IMR-90 (cell line): Measurements from ENCODE around the gene BTD. TPM values are rescaled to one million over a fixed set of nuclear protein-coding genes. Genes with fewer than 3 reads are reported as not detected.

Experiments
- ATAC-seq: fragments of 200-7000 bp; cut with Tn5 transposase; 2 replicates; pipeline ENCODE4 v1.9.1; 2020; ENCODE audit warnings: low read depth, mild to moderate bottlenecking, moderate library complexity
- BruUV-seq: library from RNA; stranded (reverse); fragments of 400-500 nt; replicated peaks from 2 replicates; lab custom pipeline; 2021; lab: Mats Ljungman, UMichigan
- CTCF ChIA-PET: fragments of 300-600 bp; formaldehyde crosslinking; extraction: SDS; loops from one replicate; lab custom pipeline; 2021; ENCODE audit warnings: antibody characterized with exemption; lab: Yijun Ruan, JAX
- POLR2A ChIA-PET: fragments of 300-600 bp; sonication (Branson Sonifier 250); formaldehyde crosslinking; loops from one replicate; lab custom pipeline; 2022; ENCODE audit warnings: antibody characterized with exemption; ENCODE audit not compliant: unreplicated experiment; lab: Charles Lee
- DNase-seq: peaks from one replicate; pipeline ENCODE4 v3.0.0; 2013
- H2AFZ ChIP-seq: replicated peaks from 2 replicates; pipeline ENCODE3; 2013; ENCODE audit warnings: low read length, mild to moderate bottlenecking; ENCODE audit not compliant: poor library complexity
- H2AK5ac ChIP-seq: 2 replicates; pipeline ENCODE4 v1.6.1; 2013; ENCODE audit warnings: low read depth, low read length, inconsistent platforms
- H2AK9ac ChIP-seq: replicated peaks from 2 replicates; pipeline ENCODE3; 2013; ENCODE audit warnings: mild to moderate bottlenecking, low read depth, low read length, moderate library complexity; ENCODE audit not compliant: poor library complexity
- H2BK120ac ChIP-seq: 2 replicates; pipeline ENCODE4 v1.6.1; 2013; ENCODE audit warnings: low read depth, low read length, inconsistent platforms
- H2BK15ac ChIP-seq: 3 replicates; pipeline ENCODE4 v1.6.1; 2013; ENCODE audit warnings: low read depth, low read length, inconsistent platforms
- H2BK20ac ChIP-seq: 2 replicates; pipeline ENCODE4 v1.6.1; 2013; ENCODE audit warnings: low read depth, mild to moderate bottlenecking, inconsistent platforms, low read length, moderate library complexity
- H2BK5ac ChIP-seq: 2 replicates; pipeline ENCODE4 v1.6.1; 2013; ENCODE audit warnings: mild to moderate bottlenecking, low read depth, low read length, inconsistent platforms; ENCODE audit not compliant: poor library complexity, severe bottlenecking
- H3K14ac ChIP-seq: replicated peaks from 2 replicates; pipeline ENCODE4 v1.6.1; 2013; ENCODE audit warnings: low read depth, low read length, inconsistent platforms
- H3K18ac ChIP-seq: 2 replicates; pipeline ENCODE4 v1.6.1; 2013; ENCODE audit warnings: low read depth, low read length, control low read depth
- H3K23ac ChIP-seq: 2 replicates; pipeline ENCODE4 v1.6.1; 2013; ENCODE audit warnings: low read depth, low read length, inconsistent platforms
- H3K27ac ChIP-seq: 2 replicates; pipeline ENCODE4 v1.5.1; 2013; ENCODE audit warnings: mild to moderate bottlenecking, control low read depth, low read length; ENCODE audit not compliant: insufficient read depth
- H3K27me3 ChIP-seq: 2 replicates; pipeline ENCODE4 v1.6.1; 2013; ENCODE audit warnings: low read length; ENCODE audit not compliant: control insufficient read depth, insufficient read depth
- H3K36me3 ChIP-seq: 2 replicates; pipeline ENCODE4 v1.6.1; 2013; ENCODE audit warnings: low read length, mixed read lengths; ENCODE audit not compliant: control insufficient read depth, insufficient read depth
- H3K4ac ChIP-seq: 2 replicates; pipeline ENCODE4 v1.6.1; 2013; ENCODE audit warnings: low read depth, low read length, inconsistent platforms
- H3K4me1 ChIP-seq: 2 replicates; pipeline ENCODE4 v1.6.1; 2013; ENCODE audit warnings: low read length, mixed read lengths; ENCODE audit not compliant: control insufficient read depth, insufficient read depth
- H3K4me2 ChIP-seq: 2 replicates; pipeline ENCODE4 v1.6.1; 2013; ENCODE audit warnings: low read depth, mild to moderate bottlenecking, control low read depth, low read length, moderate library complexity
- H3K4me3 ChIP-seq: 2 replicates; pipeline ENCODE4 v1.5.1; 2013; ENCODE audit warnings: low read depth, mild to moderate bottlenecking, control low read depth, low read length, moderate library complexity; ENCODE audit not compliant: insufficient read depth
- H3K56ac ChIP-seq: 2 replicates; pipeline ENCODE4 v1.6.1; 2013; ENCODE audit warnings: low read length, inconsistent platforms; ENCODE audit not compliant: insufficient read depth; ENCODE audit errors: extremely low read depth
- H3K79me1 ChIP-seq, 2 experiments: 2 replicates each; pipeline ENCODE4 v1.6.1; 2013; ENCODE audit warnings: low read length in 2 of 2, inconsistent platforms in 1 of 2, low read depth in 1 of 2
- H3K9ac ChIP-seq: 2 replicates; pipeline ENCODE4 v1.6.1; 2013; ENCODE audit warnings: low read depth, low read length, control low read depth
- H3K9me1 ChIP-seq: 2 replicates; pipeline ENCODE4 v1.6.1; 2013; ENCODE audit warnings: low read length, inconsistent platforms; ENCODE audit not compliant: insufficient read depth
- H3K9me3 ChIP-seq: 2 replicates; pipeline ENCODE4 v1.6.1; 2013; ENCODE audit warnings: low read length; ENCODE audit not compliant: control insufficient read depth, insufficient read depth
- H4K20me1 ChIP-seq: 2 replicates; pipeline ENCODE4 v1.6.1; 2013; ENCODE audit warnings: low read length, inconsistent platforms; ENCODE audit not compliant: insufficient read depth
- H4K5ac ChIP-seq: 2 replicates; pipeline ENCODE4 v1.6.1; 2013; ENCODE audit warnings: mild to moderate bottlenecking, low read depth, low read length, control low read depth
- H4K8ac ChIP-seq, 2 experiments: 2 replicates each; pipeline ENCODE4 v1.6.1; 2013; ENCODE audit warnings: low read depth in 2 of 2, low read length in 2 of 2, control low read depth in 1 of 2, inconsistent platforms in 1 of 2
- H4K91ac ChIP-seq: 2 replicates; pipeline ENCODE4 v1.6.1; 2013; ENCODE audit warnings: low read depth, low read length, inconsistent platforms; ENCODE audit not compliant: insufficient read depth
- BHLHE40 ChIP-seq: fragments of 150-350 bp; IDR thresholded peaks from 2 replicates; pipeline ENCODE4 v1.6.1; 2016; ENCODE audit warnings: mild to moderate bottlenecking, low read depth, low read length
- CEBPB ChIP-seq: IDR thresholded peaks from 2 replicates; pipeline ENCODE4 v1.6.1; 2012; ENCODE audit warnings: low read depth, low read length, improper control_type of control experiment
- CHD1 ChIP-seq: IDR thresholded peaks from 2 replicates; pipeline ENCODE4 v1.6.1; 2012; ENCODE audit warnings: low read depth, low read length, improper control_type of control experiment
- MAFK ChIP-seq: IDR thresholded peaks from 2 replicates; pipeline ENCODE4 v1.6.1; 2012; ENCODE audit warnings: low read depth, low read length, improper control_type of control experiment
- MAZ ChIP-seq: IDR thresholded peaks from 2 replicates; pipeline ENCODE4 v1.6.1; 2012; ENCODE audit warnings: low read depth, mild to moderate bottlenecking, low read length, improper control_type of control experiment, moderate library complexity, borderline replicate concordance
- NFE2L2 ChIP-seq: fragments of 150-350 bp; IDR thresholded peaks from 2 replicates; pipeline ENCODE4 v1.6.1; 2016; ENCODE audit warnings: low read depth, mild to moderate bottlenecking, low read length
- POLR2A ChIP-seq: IDR thresholded peaks from 2 replicates; pipeline ENCODE4 v1.6.1; 2012; ENCODE audit warnings: mild to moderate bottlenecking, low read depth, low read length
- RAD21 ChIP-seq: IDR thresholded peaks from 2 replicates; pipeline ENCODE4 v1.6.1; 2012; ENCODE audit warnings: low read length, improper control_type of control experiment
- RCOR1 ChIP-seq: IDR thresholded peaks from 2 replicates; pipeline ENCODE4 v1.6.1; 2012; ENCODE audit warnings: mild to moderate bottlenecking, low read length, improper control_type of control experiment; ENCODE audit not compliant: insufficient replicate concordance
- RFX5 ChIP-seq: IDR thresholded peaks from 2 replicates; pipeline ENCODE4 v1.8.0; 2012; ENCODE audit warnings: low read depth, mild to moderate bottlenecking, low read length, moderate library complexity
- SMC3 ChIP-seq: fragments of 150-350 bp; IDR thresholded peaks from 2 replicates; pipeline ENCODE4 v1.6.1; 2016; ENCODE audit warnings: low read depth, mild to moderate bottlenecking, antibody characterized with exemption, low read length, moderate library complexity
- dilution Hi-C: fragments of 300-500 bp; cut with HindIII; formaldehyde crosslinking; loops from one replicate; pipeline ENCODE4 v1.14.3; 2018; ENCODE audit warnings: low sequenced_read_pairs; ENCODE audit not compliant: unreplicated experiment
- in situ Hi-C: fragments of 300-500 bp; cut with MboI; formaldehyde crosslinking; loops from 3 replicates; pipeline ENCODE4 v1.14.3; 2019; ENCODE audit warnings: low sequenced_read_pairs, inconsistent platforms, mixed read lengths
- intact Hi-C: fragments of 100-400 bp; cut with micrococcal nuclease; formaldehyde crosslinking; loops from 2 replicates; pipeline ENCODE4 v1.10.0; 2022
- polyA plus RNA-seq, 3 experiments: library from polyadenylated mRNA; depleted of rRNA; stranded (reverse); fragments of >200 nt; gene quantifications; 2 replicates each; pipeline ENCODE4 v1.2.3, GENCODE V29; 2012; ENCODE audit warnings: low replicate concordance in 1 of 3
- total RNA-seq: library from RNA; depleted of rRNA; stranded (reverse); fragments of >200 nt; gene quantifications from 2 replicates; pipeline ENCODE4 v1.2.3, GENCODE V29; 2012
- TF ChIP-seq, protein P1 (sequence below): fragments of 150-350 bp; IDR thresholded peaks from 2 replicates; pipeline ENCODE4 v1.6.1; 2017; ENCODE audit warnings: mild to moderate bottlenecking, antibody characterized with exemption, low read length, low read depth
- TF ChIP-seq, protein P2 (sequence below): fragments of 150-350 bp; IDR thresholded peaks from 2 replicates; pipeline ENCODE4 v1.6.1; 2016; ENCODE audit warnings: low read depth, mild to moderate bottlenecking, low read length, moderate library complexity, borderline replicate concordance
- TF ChIP-seq, protein P3 (sequence below): conservative IDR thresholded peaks from 2 replicates; pipeline ENCODE4 v1.5.1; 2012; ENCODE audit warnings: mild to moderate bottlenecking, low read depth, low read length, improper control_type of control experiment

BTD gene
- total and polyA plus RNA-seq, 2 of the 4 experiments (the other 2 are of a cell fraction) = 14.8 to 21.1 TPM

DNA sequence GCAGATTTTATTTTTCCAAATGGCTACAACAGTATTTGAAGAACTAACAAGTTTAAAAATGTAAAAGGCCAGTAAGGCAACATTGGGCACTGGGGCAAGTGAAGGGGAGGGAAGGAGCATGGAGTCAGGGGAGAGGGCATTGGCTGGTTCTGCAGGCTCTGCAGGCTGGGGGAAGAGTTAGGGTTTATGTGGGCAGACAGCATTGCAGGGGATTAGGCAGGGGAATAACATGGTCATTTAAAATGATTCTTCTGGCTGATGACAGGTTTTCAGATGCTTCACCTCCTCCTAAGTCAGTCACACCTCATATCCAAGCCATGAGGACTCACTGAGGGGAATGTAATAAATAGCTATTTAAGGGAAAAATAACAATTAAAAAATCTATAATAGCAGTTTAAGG is 52.6 kb downstream of the BTD start:
- Histone ChIP-seq H2BK15ac (0 out of 3 replicates have a peak overlapping the region, but pooled peaks have one; percentile 60), H4K20me1 (no peaks in the 10 kb centered on the region), H2AK9ac (no peak overlapping the region), H3K27ac (peak overlapping the region; percentile 38; the same call in 1 of the 2 replicates), H3K9me1 (peaks cover 10% of the 10 kb centered on the region), H3K36me3 (no peaks in the 10 kb centered on the region), H2BK5ac (peak overlapping the region; percentile 86), H4K5ac (no peak overlapping the region; the same call in 1 of the 2 replicates), H2AFZ (no peak overlapping the region), H3K4me1 (peaks cover 5% of the 10 kb centered on the region), H4K91ac (peak overlapping the region; percentile 84), H3K9me3 (peaks cover 8% of the 10 kb centered on the region), H2BK20ac (peak overlapping the region; percentile 85), H3K9ac (no peak overlapping the region), H3K56ac (no peak overlapping the region), H3K23ac (no peak overlapping the region), H3K14ac (no peak overlapping the region; the same call in 1 of the 2 replicates), H2AK5ac (0 out of 2 replicates have a peak overlapping the region, but pooled peaks have one; percentile 49), H2BK120ac (peak overlapping the region; percentile 79), H3K4me3 (no peak overlapping the region), H3K79me1 (peaks cover 3 to 8% of the 10 kb centered on the region in 2 experiments; a peak in 2 of 4 replicates), H3K4me2 (no peak overlapping the region), H4K8ac (peak overlapping the region in 1 of 2 experiments; percentile 57; a peak in 1 of 4 replicates), H3K18ac (peak overlapping the region; percentile 5; the same call in 1 of the 2 replicates), H3K27me3 (no peaks in the 10 kb centered on the region), H3K4ac (peak overlapping the region; percentile 82)
- ChIA-PET CTCF (no interaction called here), POLR2A (interaction anchor here (0.7 kb wide), 1 partner anchor 1751 kb away, joined by 4 read pairs; no protein-coding TSS in a partner anchor)
- DNase-seq (no peak), ATAC-seq (peak; percentile 61)
- BruUV-seq = no TSS peak
- intact Hi-C loops (no loop called here), dilution Hi-C loops (no loop called here), in situ Hi-C loops (no loop called here)
- TF ChIP-seq SMC3 = no peak
- TF ChIP-seq RFX5 = no peak
- TF ChIP-seq CEBPB = no peak
- TF ChIP-seq, protein P1, sequence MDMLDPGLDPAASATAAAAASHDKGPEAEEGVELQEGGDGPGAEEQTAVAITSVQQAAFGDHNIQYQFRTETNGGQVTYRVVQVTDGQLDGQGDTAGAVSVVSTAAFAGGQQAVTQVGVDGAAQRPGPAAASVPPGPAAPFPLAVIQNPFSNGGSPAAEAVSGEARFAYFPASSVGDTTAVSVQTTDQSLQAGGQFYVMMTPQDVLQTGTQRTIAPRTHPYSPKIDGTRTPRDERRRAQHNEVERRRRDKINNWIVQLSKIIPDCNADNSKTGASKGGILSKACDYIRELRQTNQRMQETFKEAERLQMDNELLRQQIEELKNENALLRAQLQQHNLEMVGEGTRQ = no peak
- TF ChIP-seq RAD21 = no peak
- no peak for TF ChIP-seq MAZ
- no peak for TF ChIP-seq RCOR1
- no peak for TF ChIP-seq NFE2L2
- TF ChIP-seq MAFK = no peak
- no peak for TF ChIP-seq BHLHE40
- TF ChIP-seq CHD1 = no peak
- TF ChIP-seq, protein P2, sequence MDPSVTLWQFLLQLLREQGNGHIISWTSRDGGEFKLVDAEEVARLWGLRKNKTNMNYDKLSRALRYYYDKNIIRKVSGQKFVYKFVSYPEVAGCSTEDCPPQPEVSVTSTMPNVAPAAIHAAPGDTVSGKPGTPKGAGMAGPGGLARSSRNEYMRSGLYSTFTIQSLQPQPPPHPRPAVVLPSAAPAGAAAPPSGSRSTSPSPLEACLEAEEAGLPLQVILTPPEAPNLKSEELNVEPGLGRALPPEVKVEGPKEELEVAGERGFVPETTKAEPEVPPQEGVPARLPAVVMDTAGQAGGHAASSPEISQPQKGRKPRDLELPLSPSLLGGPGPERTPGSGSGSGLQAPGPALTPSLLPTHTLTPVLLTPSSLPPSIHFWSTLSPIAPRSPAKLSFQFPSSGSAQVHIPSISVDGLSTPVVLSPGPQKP = no peak
- TF ChIP-seq, protein P3, sequence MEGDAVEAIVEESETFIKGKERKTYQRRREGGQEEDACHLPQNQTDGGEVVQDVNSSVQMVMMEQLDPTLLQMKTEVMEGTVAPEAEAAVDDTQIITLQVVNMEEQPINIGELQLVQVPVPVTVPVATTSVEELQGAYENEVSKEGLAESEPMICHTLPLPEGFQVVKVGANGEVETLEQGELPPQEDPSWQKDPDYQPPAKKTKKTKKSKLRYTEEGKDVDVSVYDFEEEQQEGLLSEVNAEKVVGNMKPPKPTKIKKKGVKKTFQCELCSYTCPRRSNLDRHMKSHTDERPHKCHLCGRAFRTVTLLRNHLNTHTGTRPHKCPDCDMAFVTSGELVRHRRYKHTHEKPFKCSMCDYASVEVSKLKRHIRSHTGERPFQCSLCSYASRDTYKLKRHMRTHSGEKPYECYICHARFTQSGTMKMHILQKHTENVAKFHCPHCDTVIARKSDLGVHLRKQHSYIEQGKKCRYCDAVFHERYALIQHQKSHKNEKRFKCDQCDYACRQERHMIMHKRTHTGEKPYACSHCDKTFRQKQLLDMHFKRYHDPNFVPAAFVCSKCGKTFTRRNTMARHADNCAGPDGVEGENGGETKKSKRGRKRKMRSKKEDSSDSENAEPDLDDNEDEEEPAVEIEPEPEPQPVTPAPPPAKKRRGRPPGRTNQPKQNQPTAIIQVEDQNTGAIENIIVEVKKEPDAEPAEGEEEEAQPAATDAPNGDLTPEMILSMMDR = no peak
- no peak for TF ChIP-seq POLR2A
